ENCODE measurements around the gene ZNF276. TPM values are rescaled to one million over a fixed set of nuclear protein-coding genes. Genes with fewer than 3 reads are reported as not detected.
"Not testable (repeated sequence)": the region's sequence is repeated elsewhere in the genome, so short reads cannot be mapped to it uniquely, and the experiment has no call there.

Gene ZNF276
- polyA plus RNA-seq, 1 donor (not counting 4 experiments of a cell fraction or from before 2014, with no cell fraction given): 11.3 TPM

DNA sequence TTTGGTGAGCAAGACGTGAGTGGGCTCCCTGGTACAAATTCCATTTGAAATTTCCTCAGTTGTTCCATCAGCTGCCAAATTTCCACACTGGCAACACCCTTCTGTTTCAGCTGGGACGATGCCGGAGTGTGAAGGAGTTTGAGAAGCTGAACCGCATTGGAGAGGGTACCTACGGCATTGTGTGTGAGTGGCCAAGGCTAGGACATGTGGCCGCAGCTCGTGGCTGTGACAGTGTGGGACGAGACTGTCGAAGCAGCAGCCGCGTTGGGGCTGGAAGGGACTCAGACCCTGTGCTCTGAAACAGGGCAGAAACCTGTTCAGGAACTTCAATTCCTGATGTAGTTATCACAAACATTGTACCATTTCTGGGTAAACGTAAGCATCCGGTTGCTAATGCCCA, 32.2 kb upstream of the ZNF276 start:
- Histone ChIP-seq H3K9me3 (ENCODE audit: control insufficient read depth, low read depth, low read length) (no peaks in the 10 kb centered on the region), H4K20me1 (ENCODE audit: control insufficient read depth, extremely low read depth, insufficient read depth, low read length) (no peaks in the 10 kb centered on the region), H3K79me2 (ENCODE audit: control insufficient read depth, insufficient read depth, low read length) (peaks cover 24% of the 10 kb centered on the region), H3K9ac (ENCODE audit: control insufficient read depth, extremely low read depth, insufficient read depth, low read length) (no peak overlapping the region), H3K9me1 (ENCODE audit: control insufficient read depth, extremely low read depth, insufficient read depth, low read length) (no peaks in the 10 kb centered on the region), H3K27me3 (ENCODE audit: control insufficient read depth, extremely low read depth, insufficient read depth, low read length) (no peaks in the 10 kb centered on the region), H3K4me3 (ENCODE audit: control insufficient read depth in 2 of 3, extremely low read depth in 1 of 3, insufficient read depth in 2 of 3, low read depth in 1 of 3, low read length in 3 of 3) (no peak overlapping the region), H3K4me1 (ENCODE audit: control insufficient read depth, extremely low read depth, insufficient read depth, low read length) (peaks cover 8% of the 10 kb centered on the region), H2AFZ (ENCODE audit: control insufficient read depth, low read length) (no peak overlapping the region), H3K4me2 (ENCODE audit: control insufficient read depth, extremely low read depth, insufficient read depth, low read depth, low read length) (no peak overlapping the region), H3K36me3 (ENCODE audit: control insufficient read depth in 2 of 2, extremely low read depth in 1 of 2, insufficient read depth in 2 of 2, low read length in 2 of 2) (peaks cover 28 to 39% of the 10 kb centered on the region in 2 experiments), H3K27ac (ENCODE audit: control insufficient read depth, insufficient read depth, low read length) (no peak overlapping the region)
- FAIRE-seq (no peak), DNase-seq (ENCODE audit: low read depth, low spot score) (no peak)
- dilution Hi-C loops (cut with MboI; ENCODE audit: extremely low pct_ligation_motif_present, low sequenced_read_pairs): no loop called here
- TF ChIP-seq, protein P1, sequence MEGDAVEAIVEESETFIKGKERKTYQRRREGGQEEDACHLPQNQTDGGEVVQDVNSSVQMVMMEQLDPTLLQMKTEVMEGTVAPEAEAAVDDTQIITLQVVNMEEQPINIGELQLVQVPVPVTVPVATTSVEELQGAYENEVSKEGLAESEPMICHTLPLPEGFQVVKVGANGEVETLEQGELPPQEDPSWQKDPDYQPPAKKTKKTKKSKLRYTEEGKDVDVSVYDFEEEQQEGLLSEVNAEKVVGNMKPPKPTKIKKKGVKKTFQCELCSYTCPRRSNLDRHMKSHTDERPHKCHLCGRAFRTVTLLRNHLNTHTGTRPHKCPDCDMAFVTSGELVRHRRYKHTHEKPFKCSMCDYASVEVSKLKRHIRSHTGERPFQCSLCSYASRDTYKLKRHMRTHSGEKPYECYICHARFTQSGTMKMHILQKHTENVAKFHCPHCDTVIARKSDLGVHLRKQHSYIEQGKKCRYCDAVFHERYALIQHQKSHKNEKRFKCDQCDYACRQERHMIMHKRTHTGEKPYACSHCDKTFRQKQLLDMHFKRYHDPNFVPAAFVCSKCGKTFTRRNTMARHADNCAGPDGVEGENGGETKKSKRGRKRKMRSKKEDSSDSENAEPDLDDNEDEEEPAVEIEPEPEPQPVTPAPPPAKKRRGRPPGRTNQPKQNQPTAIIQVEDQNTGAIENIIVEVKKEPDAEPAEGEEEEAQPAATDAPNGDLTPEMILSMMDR (optimal IDR thresholded peaks at IDR 0.05 in 1 of 3, IDR thresholded peaks at IDR 0.05 in 1 of 3, conservative IDR thresholded peaks at IDR 0.05 in 1 of 3; ENCODE audit: extremely low read depth in 1 of 3, insufficient read depth in 2 of 3, low read length in 3 of 3): no peak
- TF ChIP-seq EZH2 (IDR thresholded peaks at IDR 0.05; ENCODE audit: low read length): no peak

DNA sequence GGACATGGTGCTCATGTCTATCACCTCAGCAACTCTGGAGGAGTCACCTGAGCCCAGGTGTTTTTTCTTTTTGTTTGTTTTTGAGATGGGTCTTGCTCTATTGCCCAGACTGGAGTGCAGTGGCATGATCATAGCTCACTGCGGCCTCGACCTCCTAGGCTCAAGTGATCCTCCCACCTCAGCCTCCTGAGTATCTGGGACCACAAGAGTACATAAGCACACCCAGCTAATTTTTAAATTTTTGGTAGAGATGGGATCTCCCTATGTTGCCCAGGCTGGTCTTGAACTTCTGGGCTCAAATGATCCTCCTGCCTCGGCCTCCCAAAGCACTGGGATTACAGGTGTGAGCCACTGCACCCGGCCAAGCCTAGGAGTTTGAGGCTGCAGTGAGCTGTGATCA, 31.7 kb upstream of the ZNF276 start:
- H3K79me2 ChIP-seq (ENCODE audit: control insufficient read depth, insufficient read depth, low read length): peaks cover 24% of the 10 kb centered on the region
- H3K4me1 ChIP-seq (ENCODE audit: control insufficient read depth, extremely low read depth, insufficient read depth, low read length); FAIRE-seq; H3K27me3 ChIP-seq (ENCODE audit: control insufficient read depth, extremely low read depth, insufficient read depth, low read length); H3K9ac ChIP-seq (ENCODE audit: control insufficient read depth, extremely low read depth, insufficient read depth, low read length); H3K4me3 ChIP-seq (ENCODE audit: control insufficient read depth in 2 of 3, extremely low read depth in 1 of 3, insufficient read depth in 2 of 3, low read depth in 1 of 3, low read length in 3 of 3); H3K4me2 ChIP-seq (ENCODE audit: control insufficient read depth, extremely low read depth, insufficient read depth, low read depth, low read length); dilution Hi-C loops (cut with MboI; ENCODE audit: extremely low pct_ligation_motif_present, low sequenced_read_pairs); H4K20me1 ChIP-seq (ENCODE audit: control insufficient read depth, extremely low read depth, insufficient read depth, low read length); H3K27ac ChIP-seq (ENCODE audit: control insufficient read depth, insufficient read depth, low read length); H3K9me3 ChIP-seq (ENCODE audit: control insufficient read depth, low read depth, low read length); DNase-seq (ENCODE audit: low read depth, low spot score); H2AFZ ChIP-seq (ENCODE audit: control insufficient read depth, low read length); H3K9me1 ChIP-seq (ENCODE audit: control insufficient read depth, extremely low read depth, insufficient read depth, low read length): not testable (repeated sequence)
- H3K36me3 ChIP-seq (ENCODE audit: control insufficient read depth in 2 of 2, extremely low read depth in 1 of 2, insufficient read depth in 2 of 2, low read length in 2 of 2): peaks cover 32 to 42% of the 10 kb centered on the region in 2 experiments

- Histone ChIP-seq H3K27me3 (ENCODE audit: control insufficient read depth, extremely low read depth, insufficient read depth, low read length) (no peaks in the 10 kb centered on the region), H3K4me2 (ENCODE audit: control insufficient read depth, extremely low read depth, insufficient read depth, low read depth, low read length) (no peak overlapping the region), H3K4me1 (ENCODE audit: control insufficient read depth, extremely low read depth, insufficient read depth, low read length) (peaks cover 8% of the 10 kb centered on the region), H3K9me3 (ENCODE audit: control insufficient read depth, low read depth, low read length) (no peaks in the 10 kb centered on the region), H3K4me3 (ENCODE audit: control insufficient read depth in 2 of 3, extremely low read depth in 1 of 3, insufficient read depth in 2 of 3, low read depth in 1 of 3, low read length in 3 of 3) (no peak overlapping the region), H4K20me1 (ENCODE audit: control insufficient read depth, extremely low read depth, insufficient read depth, low read length) (no peaks in the 10 kb centered on the region), H3K9me1 (ENCODE audit: control insufficient read depth, extremely low read depth, insufficient read depth, low read length) (no peaks in the 10 kb centered on the region), H3K27ac (ENCODE audit: control insufficient read depth, insufficient read depth, low read length) (no peak overlapping the region), H3K79me2 (ENCODE audit: control insufficient read depth, insufficient read depth, low read length) (peaks cover 24% of the 10 kb centered on the region), H3K9ac (ENCODE audit: control insufficient read depth, extremely low read depth, insufficient read depth, low read length) (no peak overlapping the region), H2AFZ (ENCODE audit: control insufficient read depth, low read length) (no peak overlapping the region), H3K36me3 (ENCODE audit: control insufficient read depth in 2 of 2, extremely low read depth in 1 of 2, insufficient read depth in 2 of 2, low read length in 2 of 2) (peaks cover 36 to 42% of the 10 kb centered on the region in 2 experiments)
- dilution Hi-C loops (cut with MboI; ENCODE audit: extremely low pct_ligation_motif_present, low sequenced_read_pairs): no loop called here
- DNase-seq (ENCODE audit: low read depth, low spot score) (no peak), FAIRE-seq (no peak)
- TF ChIP-seq, protein P1 (optimal IDR thresholded peaks at IDR 0.05 in 1 of 3, IDR thresholded peaks at IDR 0.05 in 1 of 3, conservative IDR thresholded peaks at IDR 0.05 in 1 of 3; ENCODE audit: extremely low read depth in 1 of 3, insufficient read depth in 2 of 3, low read length in 3 of 3): no peak
- TF ChIP-seq EZH2 (IDR thresholded peaks at IDR 0.05; ENCODE audit: low read length): no peak
These were observed 30.9 kb upstream of the ZNF276 start for GRCh38 chr16:89690392-89690901.
